Measurements from ENCODE around the gene SLC9A8. TPM values are rescaled to one million over a fixed set of nuclear protein-coding genes. Genes with fewer than 3 reads are reported as not detected.
A peak's percentile ranks its signal among the peaks of the same experiment; 100 is the strongest.

SLC9A8 gene
- total RNA-seq, 1 donor from 2014 or later = 4.1 TPM

- no peak for TF ChIP-seq EZH2phosphoT487 (IDR thresholded peaks at IDR 0.05)
- no peak for TF ChIP-seq CTCF (IDR thresholded peaks at IDR 0.05)
- no peak for TF ChIP-seq EZH2 (IDR thresholded peaks at IDR 0.05)
- no peaks in the 10 kb centered on the region for H3K79me2 ChIP-seq (ENCODE audit: low read depth)
- peak overlapping the region; percentile 40 for H2AFZ ChIP-seq (replicated peaks)
- H3K9me3 Mint-ChIP-seq = no peaks in the 10 kb centered on the region
- no peaks in the 10 kb centered on the region for H3K36me3 ChIP-seq
- peaks cover 7% of the 10 kb centered on the region for H3K4me1 Mint-ChIP-seq
- H3K9ac ChIP-seq = no peak overlapping the region
- H3K27ac ChIP-seq = no peak overlapping the region
- no peaks in the 10 kb centered on the region for H3F3A ChIP-seq (ENCODE audit: low read depth)
- no peaks in the 10 kb centered on the region for H3K4me1 ChIP-seq
- peaks cover 5% of the 10 kb centered on the region for H3K27me3 Mint-ChIP-seq (ENCODE audit: insufficient read depth, low read depth)
- H3K27me3 ChIP-seq = no peaks in the 10 kb centered on the region
- DNase-seq (ENCODE audit: low spot score) = no peak
- H3K27ac Mint-ChIP-seq = no peak overlapping the region
- H3K4me2 ChIP-seq = no peak overlapping the region
- no peak overlapping the region for H3K4me3 Mint-ChIP-seq
- H3K4me3 ChIP-seq = no peak overlapping the region
- no peaks in the 10 kb centered on the region for H3K9me3 ChIP-seq (ENCODE audit: low read depth)
- no peaks in the 10 kb centered on the region for H4K20me1 ChIP-seq (ENCODE audit: low read depth)
- H3K36me3 Mint-ChIP-seq = no peaks in the 10 kb centered on the region
Measured at GRCh38 chr20:49786196-49786595, 26.4 kb upstream of the SLC9A8 start.

- H2AFZ ChIP-seq (replicated peaks) = no peak overlapping the region
- no peaks in the 10 kb centered on the region for H3K9me3 Mint-ChIP-seq
- no peaks in the 10 kb centered on the region for H3K36me3 Mint-ChIP-seq
- H3K4me1 ChIP-seq = no peaks in the 10 kb centered on the region
- H3K9ac ChIP-seq = no peak overlapping the region
- no peak overlapping the region for H3K27ac ChIP-seq
- no peaks in the 10 kb centered on the region for H3K36me3 ChIP-seq
- H3K4me3 Mint-ChIP-seq = no peak overlapping the region
- H3F3A ChIP-seq (ENCODE audit: low read depth) = no peaks in the 10 kb centered on the region
- no peak overlapping the region for H3K27ac Mint-ChIP-seq
- H3K79me2 ChIP-seq (ENCODE audit: low read depth) = no peaks in the 10 kb centered on the region
- H3K4me3 ChIP-seq = no peak overlapping the region
- H3K9me3 ChIP-seq (ENCODE audit: low read depth) = no peaks in the 10 kb centered on the region
- TF ChIP-seq EZH2 (IDR thresholded peaks at IDR 0.05) (no peak), CTCF (IDR thresholded peaks at IDR 0.05) (peak; percentile 11)
- H3K4me2 ChIP-seq = no peak overlapping the region
- DNase-seq (ENCODE audit: low spot score) = no peak
- H3K27me3 Mint-ChIP-seq (ENCODE audit: insufficient read depth, low read depth) = peaks cover 5% of the 10 kb centered on the region
- no peaks in the 10 kb centered on the region for H3K27me3 ChIP-seq
- no peaks in the 10 kb centered on the region for H4K20me1 ChIP-seq (ENCODE audit: low read depth)
- H3K4me1 Mint-ChIP-seq = peaks cover 7% of the 10 kb centered on the region
Measured at GRCh38 chr20:49786668-49787370, 25.8 kb upstream of the SLC9A8 start.

- peaks cover 7% of the 10 kb centered on the region for H3K4me1 Mint-ChIP-seq
- no peak overlapping the region for H2AFZ ChIP-seq (replicated peaks)
- peaks cover 6% of the 10 kb centered on the region for H3K27me3 Mint-ChIP-seq (ENCODE audit: insufficient read depth, low read depth)
- H3K36me3 ChIP-seq = no peaks in the 10 kb centered on the region
- H3K4me2 ChIP-seq = no peak overlapping the region
- no peak overlapping the region for H3K4me3 Mint-ChIP-seq
- H3K9me3 Mint-ChIP-seq = no peaks in the 10 kb centered on the region
- no peak overlapping the region for H3K27ac Mint-ChIP-seq
- H3K79me2 ChIP-seq (ENCODE audit: low read depth) = no peaks in the 10 kb centered on the region
- H3K27ac ChIP-seq = no peak overlapping the region
- no peaks in the 10 kb centered on the region for H4K20me1 ChIP-seq (ENCODE audit: low read depth)
- H3K36me3 Mint-ChIP-seq = no peaks in the 10 kb centered on the region
- H3K4me1 ChIP-seq = no peaks in the 10 kb centered on the region
- no peaks in the 10 kb centered on the region for H3K27me3 ChIP-seq
- TF ChIP-seq CTCF (IDR thresholded peaks at IDR 0.05) = no peak
- no peak for TF ChIP-seq EZH2phosphoT487 (IDR thresholded peaks at IDR 0.05)
- TF ChIP-seq EZH2 (IDR thresholded peaks at IDR 0.05) = no peak
- DNase-seq (ENCODE audit: low spot score) = no peak
- no peak overlapping the region for H3K9ac ChIP-seq
- no peaks in the 10 kb centered on the region for H3F3A ChIP-seq (ENCODE audit: low read depth)
- no peaks in the 10 kb centered on the region for H3K9me3 ChIP-seq (ENCODE audit: low read depth)
- no peak overlapping the region for H3K4me3 ChIP-seq
Measured at GRCh38 chr20:49787371-49788357, 25.0 kb upstream of the SLC9A8 start.
